Brain pericyte (primary cell): ENCODE measurements around the gene MAP2K2.
"Not testable (repeated sequence)": the region's sequence is repeated elsewhere in the genome, so short reads cannot be mapped to it uniquely, and the experiment has no call there.

Experiments
- DNase-seq: peaks from one replicate; pipeline ENCODE4 v3.0.0-alpha.2; 2012; ENCODE audit warnings: low read depth, low spot score

The MAP2K2 gene

DNA sequence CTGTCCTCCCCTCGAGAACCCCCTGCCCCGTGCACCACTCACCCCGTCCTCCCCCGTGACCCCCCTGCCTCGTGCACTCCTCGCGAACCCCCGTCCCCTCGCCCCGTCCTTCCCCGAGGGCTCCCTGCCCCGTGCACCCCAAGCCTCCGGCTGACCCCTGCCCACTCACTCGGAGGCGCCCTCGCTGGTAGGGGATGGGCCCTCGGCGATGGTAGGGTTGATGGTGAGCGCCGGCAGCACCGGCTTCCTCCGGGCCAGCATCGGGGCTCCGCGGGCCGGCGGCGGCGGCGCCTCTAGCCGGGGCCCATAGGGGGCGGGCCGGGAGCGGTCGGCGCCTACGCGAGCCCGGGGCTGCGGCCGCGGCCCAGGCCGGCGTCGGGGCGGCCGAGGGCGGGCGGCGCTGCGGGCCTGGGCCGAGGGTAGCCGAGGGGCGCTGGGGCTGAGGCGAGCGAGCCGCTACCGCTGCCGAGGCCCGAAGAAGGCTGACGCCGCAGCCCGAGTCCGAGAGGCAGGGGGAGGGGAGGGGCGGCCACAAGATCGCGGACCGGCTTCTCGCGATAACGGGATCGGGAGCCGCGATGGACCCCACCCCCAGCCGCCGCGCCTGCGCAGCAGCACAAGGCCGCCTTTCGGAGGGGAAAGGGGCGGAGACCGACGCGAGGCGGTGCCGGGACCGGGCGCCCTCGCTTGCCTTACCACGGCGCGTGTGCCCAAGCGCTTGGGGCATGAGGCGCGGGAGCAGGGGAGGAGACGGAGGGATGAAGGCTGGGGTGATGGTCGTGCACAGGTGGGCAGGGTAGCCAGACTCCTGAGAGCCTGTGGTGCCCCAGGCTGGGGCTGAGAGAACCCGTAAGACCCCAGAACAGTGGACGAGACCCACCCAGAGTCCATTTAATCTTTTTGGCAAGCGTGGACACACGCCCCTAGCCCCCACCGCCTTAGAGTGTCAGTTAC, at the start of gene MAP2K2:
Gene MAP2K2 (minus strand): TSS at position 508 of the 954 bp plus-strand sequence. CDS start 247 bp downstream, at position 261.
- peak; percentile 66 for DNase-seq

- DNase-seq = no peak
Observed at GRCh38 chr19:4172861-4173473, 49.0 kb upstream of the MAP2K2 start.

DNA sequence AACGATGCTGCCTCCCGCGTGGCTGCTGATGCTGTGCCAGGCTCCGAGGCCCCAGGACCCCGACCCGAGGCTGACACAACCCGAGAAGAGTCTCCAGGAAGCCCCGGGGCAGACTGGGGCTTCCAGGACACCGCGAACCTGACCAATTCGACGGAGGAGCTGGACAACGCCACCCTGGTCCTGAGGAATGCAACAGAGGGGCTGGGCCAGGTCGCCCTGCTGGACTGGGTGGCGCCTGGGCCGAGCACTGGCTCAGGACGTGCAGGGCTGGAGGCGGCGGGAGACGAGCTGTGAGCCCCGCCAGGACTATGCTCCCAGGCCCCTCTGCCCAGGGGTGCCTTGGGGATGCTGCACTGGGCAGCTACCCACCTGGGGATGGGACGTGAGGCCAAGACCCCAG, 47.8 kb upstream of the MAP2K2 start:
- DNase-seq = no peak

- no peak for DNase-seq
Observed at GRCh38 chr19:4164262-4164661, 40.3 kb upstream of the MAP2K2 start.

DNA sequence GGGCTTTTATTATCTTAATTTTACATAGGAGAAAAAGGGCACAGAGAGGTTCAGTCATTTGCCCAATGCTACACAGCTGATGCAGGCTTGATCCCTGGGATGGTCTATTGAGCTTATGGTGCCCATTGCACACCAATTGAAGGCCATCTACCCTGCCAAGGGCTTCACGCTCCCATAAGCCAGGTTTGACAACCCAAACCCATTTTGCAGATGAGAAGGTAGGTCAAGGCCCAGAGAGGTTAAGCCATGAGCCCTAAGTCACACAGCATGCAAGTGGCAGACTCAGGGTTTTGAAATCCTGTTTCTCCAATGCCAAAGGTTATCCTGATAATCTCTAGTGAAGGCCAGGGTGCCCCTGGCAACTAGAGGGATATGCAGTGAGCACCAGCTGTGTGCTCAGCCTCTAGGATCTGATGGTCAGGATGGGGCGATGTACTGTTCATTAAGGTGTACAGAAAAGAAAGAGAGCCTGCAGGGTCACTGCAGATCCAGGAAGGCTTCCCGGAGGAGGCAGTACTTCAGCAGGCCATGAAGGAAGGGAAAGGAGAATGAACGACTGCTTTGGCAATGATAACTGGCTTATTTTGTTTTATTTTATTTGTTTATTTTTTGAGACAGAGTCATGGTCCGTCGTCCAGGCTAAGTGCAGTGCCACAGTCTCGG, 37.6 kb upstream of the MAP2K2 start:
- DNase-seq = no peak

DNA sequence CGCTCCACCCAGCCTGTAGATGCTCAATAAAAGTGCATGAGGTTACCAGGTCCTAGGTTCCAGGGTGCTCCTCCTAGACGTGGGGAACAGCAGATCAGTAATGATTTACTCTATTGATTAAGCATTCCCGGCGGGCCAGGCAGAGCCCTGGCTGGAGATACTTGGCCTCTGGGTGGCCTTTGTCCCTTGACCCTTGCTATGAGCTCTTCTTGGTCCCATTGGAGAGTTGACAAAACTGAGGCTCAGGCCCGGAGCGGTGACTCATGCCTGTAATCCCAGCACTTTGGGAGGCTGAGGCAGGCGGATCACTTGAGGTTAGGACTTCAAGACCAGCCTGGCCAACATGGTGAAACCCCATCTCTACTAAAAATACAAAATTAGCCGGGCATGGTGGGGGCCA, 34.0 kb upstream of the MAP2K2 start:
- not testable (repeated sequence) for DNase-seq

DNA sequence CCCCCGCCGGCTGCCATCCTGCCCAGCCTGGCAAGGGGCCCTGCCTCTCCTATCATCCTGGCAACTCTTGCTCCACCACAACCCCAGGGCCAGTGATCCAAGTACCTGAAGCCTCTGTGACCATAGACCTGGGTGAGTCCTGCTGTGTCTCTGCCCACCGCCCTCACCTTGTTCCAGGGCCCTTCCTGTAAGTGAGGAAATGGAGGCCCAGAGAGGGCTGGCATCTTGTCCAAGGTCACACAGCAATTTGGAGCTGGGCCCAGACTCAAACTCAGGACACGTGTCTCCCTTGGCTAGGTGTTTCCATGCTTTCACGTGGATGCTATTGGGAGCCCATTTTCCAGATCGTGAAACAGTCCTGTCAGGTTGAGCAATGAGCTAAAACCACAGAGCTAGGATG, 33.2 kb upstream of the MAP2K2 start:
- DNase-seq = no peak

- no peak for DNase-seq
Observed at GRCh38 chr19:4154571-4155312, 30.8 kb upstream of the MAP2K2 start.

- DNase-seq = no peak
Observed at GRCh38 chr19:4152241-4152998, 28.5 kb upstream of the MAP2K2 start.

- no peak for DNase-seq
Observed at GRCh38 chr19:4151623-4152022, 27.7 kb upstream of the MAP2K2 start.

- no peak for DNase-seq
Observed at GRCh38 chr19:4149518-4150288, 25.8 kb upstream of the MAP2K2 start.

GRCh38 chr19:4144666-4145249, 20.8 kb upstream of the MAP2K2 start:
- no peak for DNase-seq

DNA sequence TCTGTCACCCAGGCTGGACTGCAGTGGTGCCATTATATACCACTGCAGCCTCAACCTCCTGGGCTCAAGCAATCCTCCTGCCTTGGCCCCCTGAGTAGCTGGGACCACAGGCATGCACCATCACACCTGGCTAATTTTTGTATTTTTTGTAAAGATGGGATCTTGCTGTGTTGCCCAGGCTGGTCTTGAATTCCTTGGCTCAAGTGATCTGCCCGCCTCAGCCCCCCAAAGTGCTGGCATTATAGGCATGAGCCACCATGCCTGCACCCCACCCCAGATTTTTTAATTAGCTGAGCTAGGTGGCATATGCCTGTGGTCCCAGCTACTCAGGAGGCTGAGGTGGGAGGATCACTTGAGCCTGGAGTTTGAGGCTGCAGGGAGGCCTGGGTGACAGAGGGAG, 19.0 kb upstream of the MAP2K2 start:
- DNase-seq = not testable (repeated sequence)

GRCh38 chr19:4140237-4140711, 16.4 kb upstream of the MAP2K2 start:
- no peak for DNase-seq

GRCh38 chr19:4139614-4140236, 15.8 kb upstream of the MAP2K2 start:
- DNase-seq = no peak

GRCh38 chr19:4138445-4138844, 14.5 kb upstream of the MAP2K2 start:
- DNase-seq = no peak

DNA sequence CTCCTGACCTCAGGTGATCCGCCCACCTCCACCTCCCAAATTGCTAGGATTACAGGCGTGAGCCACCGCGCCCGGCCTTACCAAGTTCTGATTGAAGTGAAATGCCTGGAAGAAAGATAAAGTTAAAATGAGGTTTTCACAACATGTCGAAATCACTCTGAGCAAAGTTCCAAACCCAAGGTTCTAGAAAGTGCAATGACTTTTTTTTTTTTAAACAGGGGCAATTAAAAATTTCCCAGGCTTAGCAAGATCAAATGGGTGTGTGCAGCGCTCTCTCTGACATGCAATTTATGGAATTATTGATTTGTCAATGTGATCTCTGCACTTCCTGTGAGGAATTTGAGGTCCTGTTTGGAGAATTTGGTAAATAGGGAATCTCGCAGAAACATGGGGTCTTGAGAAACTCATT, 12.8 kb upstream of the MAP2K2 start:
- DNase-seq = no peak

GRCh38 chr19:4135386-4135785, 11.5 kb upstream of the MAP2K2 start:
- not testable (repeated sequence) for DNase-seq

GRCh38 chr19:4134351-4134750, 10.4 kb upstream of the MAP2K2 start:
- no peak for DNase-seq
